SKM-1 treated with dmso at 0.1 percent for 144 hours (cell line): ENCODE results near the gene DYRK3.

ENCODE experiments used
- DNase-seq: peaks from one replicate; lab custom pipeline; 2025; ENCODE audit not compliant: unreplicated experiment; lab: John Stamatoyannopoulos, UW

Gene DYRK3

DNA sequence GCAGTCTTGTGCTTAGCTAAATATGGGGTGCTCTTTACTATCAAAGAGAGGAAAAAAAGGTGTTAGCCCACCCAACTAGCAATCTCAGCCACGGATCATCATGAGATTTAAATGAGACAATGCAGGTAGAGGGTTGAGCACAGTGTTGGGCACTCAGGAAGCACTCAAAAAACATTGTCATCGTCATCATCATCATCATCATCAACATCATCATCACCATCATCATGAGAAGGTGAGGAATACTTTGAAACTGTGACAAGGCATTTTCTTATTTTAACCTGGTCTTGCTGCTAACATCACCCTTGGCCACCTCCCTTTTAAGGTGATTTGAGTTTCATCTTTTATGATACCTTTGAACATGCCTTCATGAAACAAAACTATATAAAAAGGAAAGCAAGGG, 46.0 kb downstream of the DYRK3 start:
- no peak for DNase-seq

DNA sequence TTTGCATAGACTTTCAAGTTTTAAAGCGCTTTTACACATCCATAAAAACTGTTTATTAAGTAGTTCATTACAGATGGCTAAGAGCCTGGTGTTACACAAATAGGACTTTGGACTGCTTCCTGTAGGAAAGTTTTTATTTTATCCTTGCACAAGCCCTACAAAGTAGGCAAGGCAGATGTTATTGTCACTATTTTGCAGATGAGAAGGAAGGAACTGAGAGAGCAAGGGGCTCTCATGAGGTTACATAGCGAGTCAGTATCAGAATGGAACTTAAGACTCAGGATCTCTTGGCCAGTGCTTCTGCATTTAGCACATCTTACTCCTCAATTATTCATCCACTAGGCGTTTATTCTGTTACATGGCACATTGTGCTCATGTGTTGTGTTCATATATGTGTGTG, 46.8 kb downstream of the DYRK3 start:
- no peak for DNase-seq

DNA sequence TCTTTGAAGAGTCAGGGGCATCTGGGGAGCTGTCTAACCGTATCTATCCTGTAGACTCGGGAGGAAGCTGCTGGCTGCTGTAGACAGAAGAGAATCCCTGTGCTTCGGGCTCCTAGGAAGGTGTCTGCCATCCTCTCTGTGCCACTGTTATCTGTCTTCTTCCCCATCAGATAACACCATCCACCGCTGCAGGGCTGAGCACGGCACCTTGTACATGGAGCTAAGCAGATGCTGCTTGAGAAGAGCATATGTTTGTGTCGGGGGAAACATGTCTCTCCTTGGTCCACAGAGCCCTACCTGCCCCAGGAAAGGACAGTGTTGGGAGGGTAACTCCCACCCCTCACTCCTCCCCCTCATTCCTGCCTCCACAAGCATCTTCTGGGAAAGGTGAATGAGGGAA, 48.0 kb downstream of the DYRK3 start:
- DNase-seq = no peak

DNA sequence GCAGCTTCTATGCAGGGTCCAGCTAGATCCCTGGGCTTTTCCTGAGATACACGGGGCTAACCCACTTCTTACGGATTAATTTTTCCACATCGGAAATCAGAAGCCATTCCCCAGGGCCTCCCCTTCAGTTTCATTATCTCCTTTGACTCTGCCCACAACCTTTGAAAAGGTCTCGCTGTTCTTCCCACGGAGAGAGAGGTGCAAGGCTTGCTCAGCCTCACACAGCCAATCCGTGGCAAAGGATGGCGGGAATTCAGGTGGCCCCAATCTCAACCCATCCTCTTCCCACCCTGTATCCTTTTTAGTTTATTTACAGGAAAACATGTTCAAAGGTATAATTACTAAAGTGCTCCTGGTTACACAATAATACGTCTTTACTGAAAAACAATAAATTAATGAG, 48.7 kb downstream of the DYRK3 start:
- no peak for DNase-seq

DNA sequence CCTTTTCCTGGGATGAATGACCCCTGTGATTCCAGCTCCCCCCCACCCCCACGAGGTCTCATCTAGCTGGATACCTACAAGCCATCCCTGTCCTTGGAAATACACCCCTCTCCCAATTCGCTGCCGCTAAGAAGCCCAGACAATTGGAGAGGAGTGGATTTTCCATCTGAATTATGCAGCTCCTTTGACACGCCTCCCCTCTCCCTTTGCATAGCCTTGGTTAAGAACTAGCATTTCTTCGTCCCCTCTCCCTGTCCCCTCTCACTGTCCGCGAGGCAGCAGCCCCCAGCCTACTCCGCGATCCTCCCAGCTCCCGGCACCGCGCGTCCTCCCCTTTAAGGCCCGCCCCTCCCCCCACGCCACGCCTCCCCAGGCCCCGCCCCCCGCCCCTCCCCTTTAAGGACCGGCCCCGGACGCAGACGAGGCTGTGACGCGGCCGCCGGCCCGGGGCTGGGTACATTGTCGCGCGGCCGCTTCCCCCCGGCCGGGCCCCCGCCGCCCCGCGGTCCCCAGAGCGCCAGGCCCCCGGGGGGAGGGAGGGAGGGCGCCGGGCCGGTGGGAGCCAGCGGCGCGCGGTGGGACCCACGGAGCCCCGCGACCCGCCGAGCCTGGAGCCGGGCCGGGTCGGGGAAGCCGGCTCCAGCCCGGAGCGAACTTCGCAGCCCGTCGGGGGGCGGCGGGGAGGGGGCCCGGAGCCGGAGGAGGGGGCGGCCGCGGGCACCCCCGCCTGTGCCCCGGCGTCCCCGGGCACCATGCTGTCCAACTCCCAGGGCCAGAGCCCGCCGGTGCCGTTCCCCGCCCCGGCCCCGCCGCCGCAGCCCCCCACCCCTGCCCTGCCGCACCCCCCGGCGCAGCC, 49.4 kb downstream of the DYRK3 start, which contains the start of gene MAPKAPK2:
Gene MAPKAPK2, plus strand, starts transcription at position 428 of the 856 bp plus-strand sequence. Its CDS starts 325 bp downstream, at position 753.
- peak; percentile 56 for DNase-seq

DNA sequence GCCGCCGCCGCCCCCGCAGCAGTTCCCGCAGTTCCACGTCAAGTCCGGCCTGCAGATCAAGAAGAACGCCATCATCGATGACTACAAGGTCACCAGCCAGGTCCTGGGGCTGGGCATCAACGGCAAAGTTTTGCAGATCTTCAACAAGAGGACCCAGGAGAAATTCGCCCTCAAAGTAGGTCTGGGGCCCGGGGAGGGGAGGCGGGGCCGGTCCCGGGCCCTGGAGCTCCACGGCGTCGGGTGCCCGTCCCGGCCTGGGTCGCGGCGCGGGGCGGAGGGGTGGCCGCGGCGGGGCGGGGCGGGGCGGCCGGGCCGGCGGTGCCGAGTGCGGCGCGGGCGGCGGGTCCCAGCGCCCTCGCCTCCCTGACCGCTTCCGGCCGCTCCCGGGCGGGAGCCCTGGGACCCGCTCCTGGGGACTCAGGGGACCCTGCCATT, 50.0 kb downstream of the DYRK3 start:
- no peak for DNase-seq

DNA sequence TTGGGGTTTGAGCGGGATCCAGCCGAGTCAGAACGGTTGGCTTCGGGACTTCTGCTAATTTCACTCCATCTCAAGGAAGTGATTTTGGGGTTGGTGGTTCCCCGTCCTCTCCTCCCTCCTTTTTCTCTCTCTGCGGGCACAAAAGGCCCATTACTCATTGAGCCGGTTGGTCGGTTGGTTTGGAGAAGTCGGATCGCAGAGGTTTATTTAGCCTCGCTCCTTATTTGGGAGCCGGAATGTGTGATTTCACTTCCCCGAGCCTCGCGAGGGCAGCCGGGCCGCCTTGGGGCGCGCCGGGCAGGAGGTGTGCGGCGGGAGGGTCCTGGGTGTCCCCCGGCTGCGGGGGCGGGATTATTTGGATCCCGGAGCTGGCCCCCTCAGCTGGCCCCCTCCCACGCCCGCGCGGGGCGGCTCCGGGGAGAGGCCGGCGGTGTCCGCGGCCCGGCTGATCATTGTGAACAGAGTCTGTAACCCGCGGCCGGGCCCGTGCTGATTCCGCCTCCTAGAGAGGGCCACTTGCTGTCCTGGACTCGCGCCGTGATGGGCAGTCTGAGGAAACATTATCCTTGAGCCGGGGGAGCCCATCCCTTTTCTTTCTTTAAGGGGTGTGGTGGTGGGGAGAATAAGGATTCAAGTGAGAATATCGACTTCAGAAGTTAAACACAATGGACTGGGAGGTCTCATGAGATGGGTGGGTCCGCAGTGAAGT, 50.6 kb downstream of the DYRK3 start:
- DNase-seq = peak; percentile 90

DNA sequence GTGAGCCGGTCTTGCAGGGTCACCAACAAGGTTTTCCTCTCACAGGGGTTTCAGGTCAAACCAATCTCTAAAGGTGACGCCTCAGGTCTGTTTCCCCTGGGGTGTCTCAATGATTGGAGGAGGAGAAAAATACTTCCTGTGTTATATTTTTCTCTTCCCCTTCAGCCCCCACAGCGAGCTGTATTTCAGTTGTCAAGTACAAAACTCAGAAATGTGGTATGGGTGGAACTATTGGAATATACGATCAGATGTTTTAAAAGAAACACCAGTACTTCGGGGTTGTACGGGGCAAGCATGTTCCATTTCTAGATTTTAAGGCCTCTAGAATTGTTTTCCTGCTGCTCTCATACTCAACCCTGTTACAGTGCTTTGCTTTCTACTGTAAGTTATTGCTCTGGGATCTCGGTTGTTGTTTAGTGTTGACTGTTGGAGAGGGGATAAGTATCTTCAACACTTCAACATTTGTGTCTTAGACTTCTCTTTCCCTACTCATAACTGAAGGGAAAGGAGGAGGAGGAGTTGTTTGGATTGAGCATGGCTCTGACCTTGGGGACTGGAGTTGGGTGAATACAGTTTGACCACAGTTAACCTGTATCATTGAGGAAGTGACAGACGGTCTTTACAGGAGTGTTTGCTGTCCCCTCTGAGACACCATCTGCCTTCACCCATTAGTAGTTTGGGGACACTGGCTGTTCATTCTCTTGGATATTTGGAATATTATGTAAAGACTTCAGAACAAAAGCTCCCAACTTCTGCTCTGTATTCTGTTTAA, 51.3 kb downstream of the DYRK3 start:
- peak; percentile 20 for DNase-seq

DNA sequence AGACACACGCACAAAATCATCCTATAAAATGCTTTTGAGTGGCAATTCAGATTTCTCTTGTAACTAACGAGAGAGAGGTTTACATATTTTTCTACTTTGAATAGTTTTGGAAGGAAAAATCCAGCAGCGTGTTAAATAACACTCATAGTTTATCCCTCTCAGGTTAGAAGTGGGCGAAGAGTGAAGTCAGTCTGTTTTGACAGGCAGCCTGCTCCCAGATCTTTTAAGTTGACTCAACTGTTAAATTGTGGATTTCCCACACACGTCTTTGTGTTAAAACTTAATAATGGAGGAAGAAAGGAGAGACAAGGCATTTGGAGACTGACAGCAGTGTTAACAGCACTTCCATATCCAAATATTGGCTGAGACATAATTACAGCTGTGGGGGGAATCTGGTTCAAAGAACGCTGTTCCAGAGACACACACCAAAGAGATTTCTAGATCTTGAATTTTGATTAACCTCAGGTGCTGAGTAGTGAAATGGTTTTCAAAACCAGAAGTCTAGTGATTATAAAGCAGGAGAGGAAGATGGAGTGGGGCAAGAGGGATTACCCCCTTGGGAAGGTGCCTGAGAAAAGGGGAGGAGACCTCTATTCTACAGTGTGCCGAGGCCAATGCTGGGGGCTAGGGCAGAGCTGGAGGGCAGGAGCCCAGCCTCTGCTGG, 52.0 kb downstream of the DYRK3 start:
- no peak for DNase-seq

DNA sequence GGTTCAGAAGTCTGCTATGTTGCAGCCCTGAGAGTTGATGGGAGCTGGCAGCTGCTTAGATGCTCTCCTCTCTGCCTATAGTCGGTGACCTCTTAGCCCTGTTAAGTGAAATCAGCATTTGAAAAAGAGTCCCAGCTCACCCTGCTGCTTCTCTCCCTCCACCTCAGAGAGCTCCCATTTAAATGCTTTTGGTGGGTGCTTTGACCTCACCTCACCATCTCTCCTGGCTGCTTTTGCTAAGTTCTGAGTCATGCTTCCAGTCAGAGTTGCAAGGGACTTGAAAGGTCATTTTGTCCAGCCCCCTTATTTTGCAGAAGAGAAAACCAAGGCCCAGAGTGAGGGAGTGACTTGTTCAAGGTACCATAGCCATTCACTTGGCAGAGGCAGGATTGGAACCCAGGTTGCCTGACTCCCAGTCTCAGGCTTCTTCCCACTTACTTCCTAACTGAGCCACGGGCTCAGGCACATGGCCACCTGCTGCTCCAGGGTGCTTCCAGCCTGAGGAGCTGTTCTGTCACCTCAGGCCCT, 52.6 kb downstream of the DYRK3 start:
- DNase-seq = no peak

DNA sequence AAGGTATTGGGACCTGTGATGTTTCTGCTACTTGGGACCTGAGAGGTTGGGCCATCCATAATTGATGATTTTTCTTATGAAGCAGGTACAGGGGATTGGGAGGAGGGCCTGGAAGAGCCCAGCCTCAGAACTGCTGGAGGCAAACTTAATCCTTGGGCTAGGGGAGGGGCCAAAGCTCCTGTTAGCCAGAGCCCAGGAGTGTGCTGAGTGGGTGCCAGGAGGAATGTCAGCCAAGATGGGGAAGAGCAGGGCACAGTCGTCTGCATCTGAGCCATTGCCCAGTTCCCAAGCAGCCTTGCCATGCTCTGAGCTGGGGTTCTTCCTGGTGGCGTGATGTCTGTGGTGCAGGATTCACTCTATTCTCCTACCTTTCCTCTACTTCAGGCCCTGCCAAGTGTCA, 55.2 kb downstream of the DYRK3 start:
- DNase-seq = no peak

DNA sequence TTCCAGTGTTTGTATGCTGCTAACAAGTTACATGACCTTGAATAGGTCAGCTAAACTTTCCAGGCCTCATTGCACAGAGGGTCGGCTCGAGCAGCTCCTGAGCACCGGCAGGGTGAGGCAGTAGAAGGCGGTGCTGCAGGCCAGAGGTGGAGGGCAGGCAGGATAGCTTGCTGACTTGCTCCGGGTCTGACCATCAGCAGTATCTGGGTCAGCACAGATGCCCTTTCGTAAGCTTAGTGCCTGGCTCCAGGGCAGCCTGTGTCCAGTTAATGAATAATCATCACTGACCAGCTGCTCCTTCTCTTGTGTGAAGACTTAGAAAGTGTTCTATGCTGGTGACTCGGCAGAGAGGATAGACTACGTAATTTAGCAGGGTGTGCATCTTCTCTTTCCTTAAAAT, 56.3 kb downstream of the DYRK3 start:
- no peak for DNase-seq

DNA sequence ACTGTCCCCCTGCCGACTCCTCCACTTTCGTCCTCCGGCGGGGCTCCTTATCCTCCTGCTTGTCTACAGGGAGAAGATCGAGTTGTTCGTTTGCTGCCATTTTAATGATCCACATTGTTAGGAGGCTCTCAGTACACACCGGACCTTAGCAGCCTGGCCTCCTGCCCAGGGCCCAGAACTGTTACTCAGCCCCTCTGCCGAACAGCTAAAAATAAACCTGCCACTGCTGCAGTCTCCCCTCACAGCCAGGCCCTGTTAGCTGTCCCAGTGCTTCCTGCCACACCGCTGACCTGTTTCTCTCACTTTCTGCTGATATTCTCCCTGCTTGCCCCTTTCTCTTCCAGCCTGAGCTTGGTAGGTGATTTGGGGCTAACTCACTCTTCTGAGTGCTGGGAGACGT, 57.7 kb downstream of the DYRK3 start:
- DNase-seq = no peak

DNA sequence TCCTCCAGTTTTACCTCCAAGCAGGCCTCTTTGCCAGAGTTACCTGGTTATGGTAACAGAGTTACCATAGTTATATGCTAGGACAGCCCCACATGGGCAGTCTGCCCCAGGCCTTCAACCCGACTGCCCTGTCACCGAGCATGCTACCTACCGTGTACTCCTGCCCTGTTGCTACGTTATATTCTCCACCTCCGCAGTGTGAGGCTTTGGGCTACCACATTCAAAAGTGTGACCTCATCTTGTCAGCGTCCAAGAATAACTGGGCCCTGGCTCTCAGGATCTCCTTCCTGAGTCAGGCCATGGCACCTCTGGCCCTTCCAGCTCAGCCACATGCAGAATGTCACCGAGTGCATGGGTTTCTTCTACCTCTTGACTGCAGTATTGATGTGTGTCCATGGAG, 58.3 kb downstream of the DYRK3 start:
- no peak for DNase-seq

DNA sequence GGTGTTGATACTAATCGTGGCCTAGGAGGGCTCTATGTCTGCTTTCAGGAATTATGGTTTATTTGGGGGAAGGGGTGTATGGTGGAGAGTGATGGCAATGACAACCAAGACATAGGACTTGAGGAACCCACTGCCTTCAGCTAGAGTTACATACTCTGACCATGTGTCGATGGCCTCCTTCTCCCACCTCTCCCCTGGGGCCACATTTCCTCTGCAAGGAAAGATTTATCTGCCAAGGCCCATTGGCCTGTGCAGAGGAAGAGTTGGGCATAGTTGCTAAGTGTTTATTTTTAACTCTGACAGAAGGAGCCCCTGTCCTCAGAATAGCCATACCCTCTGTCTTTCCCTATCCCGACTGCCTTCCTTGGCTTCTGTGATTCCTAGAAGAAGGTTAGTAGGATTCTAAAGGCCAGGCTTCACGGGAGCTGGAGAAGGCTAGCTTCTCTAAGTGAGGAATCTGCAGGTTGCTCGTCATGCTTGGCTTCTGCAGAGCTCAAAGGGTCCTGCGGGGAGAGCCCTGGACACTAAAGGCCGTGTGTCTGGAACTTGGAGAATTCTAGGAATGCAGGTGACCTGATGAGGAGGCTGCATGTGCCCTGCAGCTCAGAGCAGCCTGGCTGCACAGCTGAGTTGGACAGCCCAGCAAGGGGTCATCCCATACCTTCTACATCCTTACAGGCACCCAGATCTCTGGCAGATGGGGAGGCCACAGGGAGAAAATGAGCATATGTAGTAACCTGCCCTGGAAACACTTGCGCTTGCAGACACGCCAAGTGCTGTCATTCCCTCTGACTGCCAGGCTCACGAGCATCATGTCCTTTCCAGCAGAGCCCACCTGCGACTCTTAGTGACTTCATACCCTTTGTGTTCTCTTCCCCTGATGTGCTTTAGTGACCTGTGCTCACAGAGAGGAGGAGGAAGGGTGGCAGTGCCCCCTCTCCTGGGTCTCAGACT, 59.1 kb downstream of the DYRK3 start:
- no peak for DNase-seq

DNA sequence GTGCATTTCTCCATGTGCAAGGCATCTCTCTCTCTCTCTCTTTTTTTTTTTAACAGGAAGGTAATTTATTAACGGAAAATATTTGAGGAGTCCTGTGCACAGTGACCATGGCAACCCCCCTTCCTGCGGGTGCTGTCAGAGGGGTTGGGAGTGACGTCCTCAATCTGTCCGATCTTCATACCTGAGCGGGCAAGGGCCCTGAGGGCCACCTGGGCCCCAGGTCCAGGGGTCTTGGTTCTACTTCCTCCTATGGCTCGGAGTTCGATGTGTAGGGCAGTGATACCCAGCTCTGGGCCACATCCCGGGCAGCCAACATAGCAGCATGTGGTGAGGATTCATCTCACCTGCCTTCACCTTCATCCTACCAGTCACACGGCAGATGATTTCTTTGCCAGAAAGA, 60.4 kb downstream of the DYRK3 start:
- no peak for DNase-seq

DNA sequence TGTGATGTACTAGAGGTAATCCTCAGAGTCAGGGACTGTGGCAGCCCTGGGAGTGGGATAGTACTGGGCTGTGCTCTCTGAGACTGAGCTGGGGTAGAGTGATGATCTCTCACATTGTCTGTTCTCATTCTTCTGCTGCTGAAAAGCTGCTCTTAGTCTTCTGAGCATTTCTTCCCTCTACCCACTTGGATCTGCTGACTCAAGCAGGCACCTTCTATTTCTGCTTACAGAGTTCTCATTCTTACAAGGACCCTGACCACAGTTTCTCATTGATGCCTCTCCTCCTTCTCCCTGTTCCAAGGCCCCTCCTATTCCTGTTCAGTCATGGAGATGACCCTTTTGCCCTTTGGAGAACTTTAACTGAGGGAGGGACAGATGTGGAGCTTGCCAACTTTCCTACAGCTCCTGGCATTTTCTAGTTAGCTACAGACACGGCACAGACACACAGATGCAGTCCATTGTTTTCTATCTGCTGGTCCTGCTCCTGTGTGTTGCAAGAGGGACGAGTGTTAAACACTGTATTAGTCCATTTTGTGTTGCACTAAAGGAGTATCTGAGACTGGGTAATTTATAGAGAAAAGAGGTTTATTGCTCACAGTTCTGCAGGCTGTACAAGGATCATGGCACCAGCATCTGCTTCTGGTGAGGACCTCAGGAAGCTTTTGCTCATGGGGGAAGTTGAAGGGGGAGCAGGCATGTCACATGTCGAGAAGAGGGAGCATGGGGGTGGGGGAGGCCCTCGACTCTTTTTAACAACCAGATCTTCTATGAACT, 61.7 kb downstream of the DYRK3 start:
- DNase-seq = no peak

DNA sequence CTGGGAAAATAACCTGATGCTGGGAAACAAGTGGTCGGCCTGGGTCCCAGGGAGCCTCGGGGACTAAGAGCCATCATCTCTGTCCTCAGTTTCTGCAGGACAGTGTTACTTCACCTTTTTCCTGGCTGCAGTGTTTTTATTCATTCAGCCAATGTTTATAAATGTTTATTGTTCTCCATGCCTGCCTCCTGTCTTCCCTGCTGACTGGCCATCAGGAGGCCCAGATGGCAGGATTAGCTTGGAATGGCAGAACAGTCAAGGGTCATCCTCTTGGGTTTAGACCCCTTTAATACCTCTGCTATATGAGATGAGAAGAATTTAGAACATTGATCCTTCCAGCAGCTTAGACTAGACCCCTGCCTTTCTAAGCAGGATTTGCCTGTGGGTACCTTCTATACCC, 62.7 kb downstream of the DYRK3 start:
- no peak for DNase-seq
